SKM-1 treated with dmso at 0.1 percent for 144 hours (cell line): Measurements from ENCODE around the gene HNRNPAB.
"Not testable (repeated sequence)": the region's sequence is repeated elsewhere in the genome, so short reads cannot be mapped to it uniquely, and the experiment has no call there.

Source experiments
- DNase-seq: peaks from one replicate; lab custom pipeline; 2025; ENCODE audit not compliant: unreplicated experiment; lab: John Stamatoyannopoulos, UW

HNRNPAB gene

GRCh38 chr5:178196281-178196812, 8.0 kb upstream of the HNRNPAB start:
- no peak for DNase-seq

- peak; percentile 30 for DNase-seq
Measured at GRCh38 chr5:178196986-178197385, 7.3 kb upstream of the HNRNPAB start.

- not testable (repeated sequence) for DNase-seq
Measured at GRCh38 chr5:178198151-178198550, 6.2 kb upstream of the HNRNPAB start.

- peak; percentile 27 for DNase-seq
Measured at GRCh38 chr5:178198706-178199105, 5.6 kb upstream of the HNRNPAB start.

- DNase-seq = no peak
Measured at GRCh38 chr5:178199581-178200434, 4.5 kb upstream of the HNRNPAB start.

GRCh38 chr5:178201221-178201926, 3.0 kb upstream of the HNRNPAB start:
- no peak for DNase-seq

GRCh38 chr5:178201927-178202235, 2.5 kb upstream of the HNRNPAB start:
- DNase-seq = peak; percentile 50

GRCh38 chr5:178202541-178202940, 1.8 kb upstream of the HNRNPAB start:
- no peak for DNase-seq

- no peak for DNase-seq
Measured at GRCh38 chr5:178203670-178204181, 607 bp upstream of the HNRNPAB start.

- peak; percentile 70 for DNase-seq
Measured at GRCh38 chr5:178204935-178205748, 809 bp downstream of the HNRNPAB start.

GRCh38 chr5:178205749-178206047, 1.4 kb downstream of the HNRNPAB start:
- no peak for DNase-seq

GRCh38 chr5:178206166-178207101, 2.1 kb downstream of the HNRNPAB start:
- DNase-seq = no peak

- DNase-seq = no peak
Measured at GRCh38 chr5:178207183-178207916, 3.0 kb downstream of the HNRNPAB start.

GRCh38 chr5:178207917-178208280, 3.6 kb downstream of the HNRNPAB start:
- DNase-seq = no peak

- no peak for DNase-seq
Measured at GRCh38 chr5:178208540-178209227, 4.4 kb downstream of the HNRNPAB start.

- DNase-seq = no peak
Measured at GRCh38 chr5:178209334-178210072, 5.2 kb downstream of the HNRNPAB start.

- DNase-seq = no peak
Measured at GRCh38 chr5:178210073-178210535, 5.8 kb downstream of the HNRNPAB start.

GRCh38 chr5:178210686-178211085, 6.4 kb downstream of the HNRNPAB start:
- no peak for DNase-seq
